Measurements from ENCODE around the gene ADRA2B. TPM values are rescaled to one million over a fixed set of nuclear protein-coding genes. Genes with fewer than 3 reads are reported as not detected.

The ADRA2B gene
- total and polyA plus RNA-seq, 9 donors = 0.48 to 1.8 (median 1.0) TPM

DNA sequence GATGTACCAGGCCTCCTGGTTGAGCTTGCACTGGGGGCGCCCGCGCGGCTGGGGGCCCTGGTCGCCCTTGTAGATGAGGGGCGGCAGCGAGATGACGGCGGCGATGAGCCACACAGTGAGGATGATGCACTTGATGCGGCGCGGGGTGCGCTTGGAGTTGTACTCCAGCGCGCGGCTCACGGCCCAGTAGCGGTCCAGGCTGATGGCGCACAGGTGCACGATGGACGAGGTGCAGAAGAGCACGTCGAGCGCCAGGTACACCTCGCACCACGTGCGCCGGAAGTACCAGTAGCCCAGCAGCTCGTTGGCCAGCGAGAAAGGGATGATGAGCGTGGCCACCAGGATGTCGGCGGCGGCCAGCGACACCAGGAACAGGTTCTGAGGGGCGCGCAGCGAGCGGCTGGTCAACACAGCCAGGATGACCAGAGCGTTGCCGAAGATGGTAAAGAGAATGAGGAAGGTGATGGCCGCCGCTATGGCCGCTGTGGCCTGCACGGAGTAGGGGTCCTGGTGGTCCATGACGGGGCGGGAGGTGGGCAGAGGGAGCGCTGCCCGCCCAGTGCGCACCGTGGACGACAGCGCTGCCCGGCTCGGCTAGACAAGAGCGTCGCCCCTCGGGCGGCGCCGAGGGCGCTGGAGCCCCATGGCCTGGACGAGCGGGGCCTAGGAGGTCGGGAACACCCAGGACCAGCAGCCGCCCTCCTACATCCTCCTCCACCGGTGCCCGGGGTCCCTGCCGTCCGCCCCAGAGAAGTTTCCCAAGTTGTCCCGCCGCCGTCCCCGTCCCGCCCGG lies 544 bp downstream of the ADRA2B start:
- Histone ChIP-seq H3K27ac (no peak overlapping the region), H3K4me3 (peak overlapping the region; percentile 32), H3K4me1 (ENCODE audit: insufficient read depth) (peaks cover 1% of the 10 kb centered on the region), H3K36me3 (no peaks in the 10 kb centered on the region), H3K27me3 (no peaks in the 10 kb centered on the region), H3K9me3 (no peaks in the 10 kb centered on the region)
- WGBS, 3 donors = 38 to 51% (median 47%) methylated on average over 62 to 77 of the region's 77 CpGs
- TF ChIP-seq POLR2A (IDR thresholded peaks at IDR 0.05) (no peak), EP300 (IDR thresholded peaks at IDR 0.05) (no peak)
- TF ChIP-seq, protein P1, sequence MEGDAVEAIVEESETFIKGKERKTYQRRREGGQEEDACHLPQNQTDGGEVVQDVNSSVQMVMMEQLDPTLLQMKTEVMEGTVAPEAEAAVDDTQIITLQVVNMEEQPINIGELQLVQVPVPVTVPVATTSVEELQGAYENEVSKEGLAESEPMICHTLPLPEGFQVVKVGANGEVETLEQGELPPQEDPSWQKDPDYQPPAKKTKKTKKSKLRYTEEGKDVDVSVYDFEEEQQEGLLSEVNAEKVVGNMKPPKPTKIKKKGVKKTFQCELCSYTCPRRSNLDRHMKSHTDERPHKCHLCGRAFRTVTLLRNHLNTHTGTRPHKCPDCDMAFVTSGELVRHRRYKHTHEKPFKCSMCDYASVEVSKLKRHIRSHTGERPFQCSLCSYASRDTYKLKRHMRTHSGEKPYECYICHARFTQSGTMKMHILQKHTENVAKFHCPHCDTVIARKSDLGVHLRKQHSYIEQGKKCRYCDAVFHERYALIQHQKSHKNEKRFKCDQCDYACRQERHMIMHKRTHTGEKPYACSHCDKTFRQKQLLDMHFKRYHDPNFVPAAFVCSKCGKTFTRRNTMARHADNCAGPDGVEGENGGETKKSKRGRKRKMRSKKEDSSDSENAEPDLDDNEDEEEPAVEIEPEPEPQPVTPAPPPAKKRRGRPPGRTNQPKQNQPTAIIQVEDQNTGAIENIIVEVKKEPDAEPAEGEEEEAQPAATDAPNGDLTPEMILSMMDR (IDR thresholded peaks at IDR 0.05) = no peak
- peak in 1 of 5 donors; percentile 9 for DNase-seq
- intact Hi-C loops (cut with DNase I) = loop anchor here in 2 of 4 donors (10.0 kb wide), 2 partner anchors 91 to 121 kb away; partner anchors contain the start of gene ANKRD36C (in 1 of the 2)

DNA sequence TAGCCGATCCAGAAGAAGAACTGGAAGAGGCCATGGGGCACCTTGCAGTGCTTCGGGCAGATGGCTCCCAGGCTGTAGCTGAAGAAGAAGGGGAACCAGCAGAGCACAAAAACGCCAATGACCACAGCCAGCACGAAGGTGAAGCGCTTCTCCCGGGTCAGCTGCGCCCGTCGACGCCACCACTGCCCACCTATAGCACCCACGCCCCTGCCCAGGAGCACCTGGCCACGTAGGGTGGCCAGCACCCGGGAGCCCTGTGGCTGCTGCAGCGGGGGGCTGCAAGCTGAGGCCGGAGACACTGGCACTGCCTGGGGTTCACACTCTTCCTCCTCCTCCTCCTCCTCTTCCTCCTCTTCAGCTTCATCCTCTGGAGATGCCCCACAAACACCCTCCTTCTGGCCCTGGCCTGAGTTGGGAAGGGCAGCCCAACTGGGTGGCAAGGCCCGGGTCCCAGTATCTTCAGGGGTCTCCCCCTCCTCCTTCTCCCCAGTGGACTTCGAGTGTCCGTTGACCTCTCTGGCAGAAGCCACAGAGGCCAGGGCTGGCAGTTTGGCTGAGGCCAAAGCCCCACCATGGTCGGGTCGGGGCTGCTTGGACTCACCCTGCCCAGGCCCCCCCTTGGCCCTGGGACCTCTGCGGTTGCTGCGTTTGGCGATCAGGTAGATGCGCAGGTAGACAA lies 1.3 kb downstream of the ADRA2B start:
- no peaks in the 10 kb centered on the region for H3K27me3 ChIP-seq
- H3K27ac ChIP-seq = no peak overlapping the region
- H3K4me3 ChIP-seq = no peak overlapping the region

DNA sequence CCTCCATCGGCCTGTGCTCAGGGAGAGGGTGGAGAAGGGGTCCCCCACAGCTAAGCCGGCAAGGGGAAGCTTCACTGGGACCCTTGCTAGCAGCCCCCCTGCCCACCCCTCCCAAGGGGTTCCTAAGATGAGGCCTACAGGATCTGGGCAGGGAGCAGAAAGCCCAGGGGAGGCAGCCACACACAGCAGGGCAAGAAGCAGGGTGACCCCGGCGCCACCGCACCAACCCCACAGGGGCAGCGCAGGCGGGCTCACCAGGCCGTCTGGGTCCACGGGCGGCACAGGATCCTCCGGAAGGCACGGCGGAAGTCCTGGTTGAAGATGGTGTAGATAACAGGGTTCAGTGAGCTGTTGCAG lies 1.8 kb downstream of the ADRA2B start:
- H3K4me3 ChIP-seq = no peak overlapping the region

More for the DNA sequence above, 1.3 kb downstream of the ADRA2B start:
- H3K9me3 ChIP-seq = no peaks in the 10 kb centered on the region
- H3K4me1 ChIP-seq (ENCODE audit: insufficient read depth) = peaks cover 1% of the 10 kb centered on the region
- intact Hi-C loops (cut with DNase I) = loop anchor here in 2 of 4 donors (10.0 kb wide), 2 partner anchors 90 to 120 kb away; partner anchors contain the start of gene ANKRD36C (in 1 of the 2)
- no peaks in the 10 kb centered on the region for H3K36me3 ChIP-seq
- DNase-seq = no peak
- TF ChIP-seq POLR2A (IDR thresholded peaks at IDR 0.05) = no peak
- WGBS, 3 donors = 93 to 95% (median 94%) methylated on average over 24 of the region's 24 CpGs

DNA sequence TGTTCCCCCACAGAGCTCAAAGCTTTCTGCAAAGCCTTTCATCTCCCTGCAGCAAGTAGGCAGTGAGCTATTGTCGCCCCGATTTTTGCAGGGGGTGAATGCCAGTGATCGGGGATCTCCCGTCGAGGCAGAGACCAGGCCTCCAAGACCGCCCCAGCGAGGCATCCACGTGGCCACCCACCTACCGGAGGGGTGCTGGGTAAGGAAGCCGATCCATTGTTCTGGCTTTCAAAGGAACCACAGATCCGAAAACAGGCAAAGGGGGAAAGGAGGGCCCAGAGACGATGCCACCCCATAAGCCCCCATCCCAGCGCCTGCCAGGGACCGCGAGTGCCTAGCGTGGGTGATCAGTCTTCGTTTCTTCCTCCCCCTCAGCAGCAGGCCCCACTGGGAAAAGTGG lies 2.4 kb downstream of the ADRA2B start:
- H3K4me3 ChIP-seq = no peak overlapping the region
- no peaks in the 10 kb centered on the region for H3K36me3 ChIP-seq
- H3K4me1 ChIP-seq (ENCODE audit: insufficient read depth) = peaks cover 7% of the 10 kb centered on the region
- H3K27me3 ChIP-seq = no peaks in the 10 kb centered on the region
- intact Hi-C loops (cut with DNase I) = loop anchor here in 2 of 4 donors (10.0 kb wide), 2 partner anchors 89 to 119 kb away; partner anchors contain the start of gene ANKRD36C (in 1 of the 2)
- no peaks in the 10 kb centered on the region for H3K9me3 ChIP-seq
- WGBS, 3 donors = 82 to 87% (median 86%) methylated on average over 17 of the region's 17 CpGs
- H3K27ac ChIP-seq = no peak overlapping the region
- no peak for DNase-seq
- TF ChIP-seq POLR2A (IDR thresholded peaks at IDR 0.05) (no peak), EP300 (IDR thresholded peaks at IDR 0.05) (no peak)
- TF ChIP-seq, protein P1 (IDR thresholded peaks at IDR 0.05) = no peak

More for the DNA sequence above, 1.8 kb downstream of the ADRA2B start:
- H3K36me3 ChIP-seq = no peaks in the 10 kb centered on the region
- no peaks in the 10 kb centered on the region for H3K27me3 ChIP-seq
- TF ChIP-seq EP300 (IDR thresholded peaks at IDR 0.05) (no peak), POLR2A (IDR thresholded peaks at IDR 0.05) (no peak)
- TF ChIP-seq, protein P1 (IDR thresholded peaks at IDR 0.05) = no peak
- H3K9me3 ChIP-seq = no peaks in the 10 kb centered on the region
- DNase-seq = no peak
- 82 to 89% (median 84%) methylated on average over 13 of the region's 13 CpGs for WGBS, 3 donors
- H3K27ac ChIP-seq = no peak overlapping the region
- peaks cover 1% of the 10 kb centered on the region for H3K4me1 ChIP-seq (ENCODE audit: insufficient read depth)
- intact Hi-C loops (cut with DNase I) = loop anchor here in 2 of 4 donors (10.0 kb wide), 2 partner anchors 90 to 120 kb away; partner anchors contain the start of gene ANKRD36C (in 1 of the 2)
